NCI-H524 (cell line): ENCODE results near the gene STPG2.
"Not testable (repeated sequence)": the region's sequence is repeated elsewhere in the genome, so short reads cannot be mapped to it uniquely, and the experiment has no call there.

Experiments
- DNase-seq, 2 experiments: peaks; one replicate each; lab custom pipeline; 2025; lab: John Stamatoyannopoulos, UW

The STPG2 gene

DNA sequence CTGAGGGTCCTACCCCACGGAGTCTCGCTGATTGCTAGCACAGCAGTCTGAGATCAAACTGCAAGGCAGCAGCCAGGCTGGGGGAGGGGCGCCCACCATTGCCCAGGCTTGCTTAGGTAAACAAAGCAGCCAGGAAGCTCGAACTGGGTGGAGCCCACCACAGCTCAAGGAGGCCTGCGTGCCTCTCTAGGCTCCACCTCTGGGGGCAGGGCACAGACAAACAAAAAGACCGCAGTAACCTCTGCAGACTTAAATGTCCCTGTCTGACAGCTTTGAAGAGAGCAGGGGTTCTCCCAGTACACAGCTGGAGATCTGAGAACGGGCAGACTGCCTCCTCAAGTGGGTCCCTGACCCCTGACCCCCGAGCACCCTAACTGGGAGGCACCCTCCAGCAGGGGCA is 509.4 kb downstream of the STPG2 start:
- not testable (repeated sequence) for DNase-seq

DNA sequence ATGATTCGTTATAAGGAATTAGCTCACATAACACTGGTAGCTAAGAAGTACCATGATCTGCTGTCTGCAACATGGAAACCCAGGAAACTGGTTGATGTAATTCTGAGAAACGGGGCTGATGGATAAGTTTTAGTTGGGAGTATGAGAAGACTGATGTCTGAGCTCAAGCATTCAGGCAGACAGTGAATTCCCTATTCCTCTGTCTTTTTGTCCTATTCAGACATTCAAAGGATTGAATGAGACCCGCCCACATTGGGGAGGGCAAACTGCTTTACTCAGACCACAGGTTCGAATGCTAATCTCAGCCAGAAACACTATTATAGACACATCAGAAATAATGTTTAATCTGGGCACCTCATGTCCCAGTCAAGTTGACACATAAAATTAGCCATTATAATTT is 515.5 kb downstream of the STPG2 start:
- DNase-seq, result no peak

DNA sequence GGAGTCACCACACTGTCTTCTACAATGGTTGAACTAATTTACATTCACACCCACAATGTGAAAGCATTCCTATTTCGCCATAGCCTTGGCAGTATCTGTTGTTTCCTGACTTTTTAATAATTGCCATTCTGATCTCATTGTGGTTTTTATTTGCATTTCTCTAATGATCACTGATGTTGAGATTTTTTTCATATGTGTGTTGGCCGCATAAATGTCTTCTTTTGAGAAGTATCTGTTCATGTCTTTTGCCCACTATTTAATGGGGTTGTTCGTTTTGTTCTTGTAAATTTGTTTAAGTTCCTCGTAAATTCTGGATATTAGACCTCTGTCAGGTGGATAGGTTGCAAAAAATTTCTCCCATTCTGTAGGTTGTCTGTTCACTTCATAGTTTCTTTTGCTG is 519.1 kb downstream of the STPG2 start:
- DNase-seq, result no peak

DNA sequence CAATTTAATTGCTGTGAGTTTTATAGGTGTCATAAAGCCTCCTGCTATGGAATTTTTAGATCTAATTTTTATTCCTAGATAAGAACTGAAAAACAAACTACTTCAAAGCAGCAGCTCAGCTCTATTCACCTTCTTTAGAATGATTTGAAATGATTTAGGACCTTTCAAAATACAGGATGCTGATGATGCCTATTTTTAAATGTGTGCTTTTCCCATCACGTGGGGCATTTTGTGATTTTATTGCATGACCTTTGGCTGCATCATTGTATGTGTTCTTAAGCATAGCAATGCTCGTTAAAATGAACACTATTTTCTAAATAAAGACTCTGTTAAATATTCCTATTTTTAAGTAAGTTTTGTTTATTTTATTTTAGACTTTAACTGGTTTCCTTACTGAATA is 537.3 kb downstream of the STPG2 start:
- DNase-seq, result no peak

DNA sequence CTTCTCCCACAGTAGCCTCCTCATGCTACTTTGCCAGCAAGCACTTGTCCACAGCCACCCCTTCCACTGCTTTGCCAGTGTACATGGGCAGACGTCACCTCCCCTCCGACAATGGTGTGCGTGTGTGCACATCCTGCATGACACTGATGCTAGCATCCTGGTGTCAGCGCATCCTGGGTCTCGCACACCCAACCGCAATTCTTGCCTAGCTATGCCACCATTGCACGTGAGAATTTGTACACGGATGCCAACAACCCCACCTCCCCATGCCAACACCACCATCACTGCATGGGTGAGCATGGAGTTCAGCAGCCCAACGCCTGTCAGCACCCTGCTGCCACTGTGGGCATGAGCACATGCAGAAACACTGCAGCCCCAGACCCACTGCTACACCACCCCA is 550.0 kb downstream of the STPG2 start:
- no peak for DNase-seq

DNA sequence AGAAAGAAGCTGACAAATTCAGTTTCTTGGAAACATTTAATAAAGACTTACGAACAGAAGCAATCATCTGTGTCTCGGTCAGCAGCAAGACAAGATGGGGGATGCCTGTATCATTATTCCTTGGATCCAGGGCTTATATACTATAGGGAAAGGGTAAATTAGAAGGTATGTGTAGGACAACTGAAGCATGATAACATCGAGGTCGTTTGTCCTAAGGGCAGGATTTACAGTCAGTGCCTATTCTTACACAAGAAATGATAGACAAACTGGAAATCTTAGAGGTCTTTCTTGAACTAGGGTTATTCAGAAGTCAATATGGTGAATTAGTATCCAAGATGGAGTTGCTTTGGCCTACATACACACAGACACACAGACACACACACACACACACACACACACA is 553.0 kb downstream of the STPG2 start:
- DNase-seq, result no peak

DNA sequence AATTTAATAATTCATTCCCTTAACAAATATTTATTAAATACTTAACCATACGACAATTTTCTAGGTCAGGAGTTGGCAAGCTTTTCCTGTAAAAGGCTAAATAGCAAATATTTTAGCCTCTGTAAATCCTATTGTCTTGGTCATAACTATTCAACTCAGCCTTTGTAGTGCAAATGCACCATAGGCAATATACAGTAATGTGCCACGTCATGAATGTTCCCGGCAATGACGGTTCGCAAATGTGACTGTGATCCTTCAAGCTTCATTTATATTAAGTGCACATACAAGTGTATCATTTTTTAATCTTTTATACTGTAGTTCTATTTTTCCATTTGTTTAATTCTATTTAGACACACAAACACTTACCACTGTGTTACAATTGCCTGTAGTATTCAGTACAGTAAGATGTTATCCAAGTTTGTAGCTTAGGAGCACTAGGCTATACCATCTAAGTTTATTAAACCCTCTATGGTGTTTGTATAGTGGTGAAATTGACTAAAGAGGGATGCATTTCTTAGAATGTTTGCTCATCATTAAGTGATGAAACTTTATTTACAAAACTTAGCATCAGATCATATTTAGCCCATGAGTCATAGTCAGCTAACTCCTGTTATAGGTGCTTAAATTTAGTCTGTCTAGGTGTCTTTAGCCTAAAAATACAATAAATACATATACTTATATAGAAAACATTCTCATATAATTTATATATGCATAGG is 553.6 kb downstream of the STPG2 start:
- DNase-seq, result no peak

DNA sequence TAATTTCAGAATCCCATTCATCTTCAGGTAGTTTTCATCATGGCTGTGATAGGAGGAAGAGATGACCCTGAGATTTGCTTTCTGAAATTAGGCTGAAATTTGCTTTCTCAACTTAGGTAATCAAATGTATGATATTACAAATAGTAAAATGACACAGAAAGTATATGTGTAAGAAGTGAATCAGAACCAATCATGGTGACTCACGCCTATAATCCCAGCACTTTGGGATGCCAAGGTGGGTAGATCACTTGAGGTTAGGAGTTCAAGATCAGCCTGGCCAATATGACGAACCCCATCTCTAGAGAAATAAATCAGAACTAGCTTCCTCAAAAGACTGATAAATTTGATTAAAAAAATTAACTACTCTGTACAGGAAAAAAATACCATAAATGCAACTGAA is 555.4 kb downstream of the STPG2 start:
- no peak for DNase-seq

DNA sequence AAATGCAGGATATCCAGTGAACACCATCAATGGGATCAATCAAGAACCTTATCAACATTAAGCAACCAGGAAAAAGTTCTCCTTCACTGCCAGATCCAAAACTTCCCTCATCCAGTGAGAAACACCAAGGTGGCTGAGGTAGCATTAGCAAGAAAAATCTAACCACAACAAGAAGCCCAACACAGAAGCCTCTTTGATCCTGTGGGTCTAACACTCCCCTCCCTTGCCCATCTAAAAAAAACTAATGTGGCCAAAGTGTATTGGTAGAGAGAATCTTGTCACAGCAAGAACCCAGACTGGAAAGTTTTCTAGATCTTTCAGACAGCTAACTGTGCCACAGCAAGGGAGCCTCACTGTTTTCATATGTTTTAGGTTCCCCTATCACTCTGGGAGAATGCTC is 558.0 kb downstream of the STPG2 start:
- no peak for DNase-seq

DNA sequence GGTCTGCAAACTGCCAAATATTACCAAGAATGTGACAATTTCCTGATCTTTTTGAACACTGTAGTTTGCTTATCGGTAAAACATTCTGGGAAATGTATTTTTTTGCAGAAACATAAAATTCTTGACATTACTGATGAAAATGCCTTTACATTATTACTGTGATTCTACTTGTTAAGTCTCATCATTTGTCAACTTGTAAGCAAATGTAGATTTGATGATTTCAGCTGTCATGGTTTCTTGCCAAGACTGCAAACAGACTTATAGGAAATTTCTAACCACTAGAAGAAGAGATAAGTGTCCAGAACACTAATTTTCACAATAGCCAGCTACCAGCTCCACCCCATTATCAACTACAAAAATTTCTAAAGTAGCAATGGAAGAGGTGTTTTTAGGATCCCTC is 560.4 kb downstream of the STPG2 start:
- no peak for DNase-seq

DNA sequence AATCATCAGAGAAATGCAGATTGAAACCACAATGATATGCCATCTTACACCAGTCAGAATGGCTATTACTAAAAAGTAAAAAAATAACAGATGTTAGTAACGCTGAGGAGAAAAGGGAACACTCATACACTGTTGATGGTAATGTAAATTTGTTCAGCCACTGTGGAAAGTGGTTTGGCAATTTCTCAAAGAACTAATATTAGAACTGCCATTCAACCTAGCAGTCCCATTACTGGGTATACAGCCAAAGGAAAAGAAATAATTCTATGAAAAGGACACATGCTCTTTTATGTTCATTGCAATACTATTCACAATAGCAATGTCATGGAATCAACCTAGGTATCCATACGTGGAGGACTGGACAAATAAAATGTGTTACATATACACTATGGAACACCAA is 566.3 kb downstream of the STPG2 start:
- no peak for DNase-seq

DNA sequence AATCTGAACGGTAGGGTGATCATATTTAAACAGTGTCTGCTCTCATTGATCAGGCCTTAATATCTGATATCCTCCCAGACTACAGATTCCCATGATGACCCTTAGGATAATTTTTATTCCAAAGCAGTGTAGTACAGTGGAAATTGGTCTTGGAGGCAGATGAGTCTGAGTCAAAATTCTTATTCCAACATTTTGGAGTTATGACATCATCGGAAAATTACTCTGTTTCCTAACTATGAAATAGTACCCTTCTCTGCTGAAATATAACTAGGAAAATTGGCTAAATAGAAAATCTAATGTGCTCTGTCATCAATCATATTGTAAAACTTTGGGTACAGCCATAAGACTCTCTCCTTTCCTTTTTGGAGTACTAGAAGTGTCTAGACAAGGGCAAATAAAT is 583.3 kb downstream of the STPG2 start:
- no peak for DNase-seq

DNA sequence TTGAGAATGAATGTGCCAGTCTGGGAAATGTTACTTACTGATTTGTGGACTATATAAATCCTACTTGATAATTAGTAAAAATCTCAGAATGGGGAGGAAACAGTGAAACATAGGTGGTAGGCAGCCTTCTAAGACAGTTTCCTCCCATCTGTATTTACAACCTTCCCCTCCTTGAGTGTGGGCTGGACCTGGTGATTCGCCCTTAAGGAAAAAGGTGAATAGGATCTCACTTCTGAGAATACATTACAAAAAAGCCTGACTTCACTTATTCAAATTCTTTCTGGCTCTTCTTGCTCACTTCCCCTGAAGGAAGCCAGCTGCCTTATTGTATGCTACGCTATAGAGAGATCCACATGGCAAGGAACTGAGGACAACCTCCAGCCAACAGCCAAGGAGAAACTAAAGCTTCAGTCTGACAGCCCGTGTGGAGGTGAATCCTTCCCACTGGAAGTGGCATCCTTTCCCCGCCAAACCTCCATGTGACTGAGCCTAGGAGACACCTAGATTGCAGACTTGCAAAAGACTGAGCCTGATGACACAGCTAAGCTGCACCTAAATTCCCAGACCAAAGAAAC is 585.0 kb downstream of the STPG2 start:
- DNase-seq, result no peak

DNA sequence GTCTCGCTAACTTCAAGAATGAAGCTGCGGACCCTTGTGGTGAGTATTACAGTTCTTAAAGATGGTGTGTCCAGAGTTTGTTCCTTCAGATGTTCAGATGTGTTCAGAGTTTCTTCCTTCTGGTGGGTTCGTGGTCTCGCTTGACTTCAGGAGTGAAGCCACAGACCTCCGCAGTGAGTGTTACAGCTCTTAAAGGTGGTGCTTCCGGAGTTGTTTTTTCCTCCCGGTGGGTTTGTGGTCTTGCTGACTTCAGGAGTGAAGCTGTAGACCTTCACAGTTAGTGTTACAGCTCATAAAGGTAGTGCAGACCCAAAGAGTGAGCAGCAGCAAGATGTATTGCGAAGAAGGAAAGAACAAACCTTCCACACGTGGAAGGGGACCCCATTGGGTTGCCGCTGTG is 592.6 kb downstream of the STPG2 start:
- DNase-seq, result not testable (repeated sequence)

DNA sequence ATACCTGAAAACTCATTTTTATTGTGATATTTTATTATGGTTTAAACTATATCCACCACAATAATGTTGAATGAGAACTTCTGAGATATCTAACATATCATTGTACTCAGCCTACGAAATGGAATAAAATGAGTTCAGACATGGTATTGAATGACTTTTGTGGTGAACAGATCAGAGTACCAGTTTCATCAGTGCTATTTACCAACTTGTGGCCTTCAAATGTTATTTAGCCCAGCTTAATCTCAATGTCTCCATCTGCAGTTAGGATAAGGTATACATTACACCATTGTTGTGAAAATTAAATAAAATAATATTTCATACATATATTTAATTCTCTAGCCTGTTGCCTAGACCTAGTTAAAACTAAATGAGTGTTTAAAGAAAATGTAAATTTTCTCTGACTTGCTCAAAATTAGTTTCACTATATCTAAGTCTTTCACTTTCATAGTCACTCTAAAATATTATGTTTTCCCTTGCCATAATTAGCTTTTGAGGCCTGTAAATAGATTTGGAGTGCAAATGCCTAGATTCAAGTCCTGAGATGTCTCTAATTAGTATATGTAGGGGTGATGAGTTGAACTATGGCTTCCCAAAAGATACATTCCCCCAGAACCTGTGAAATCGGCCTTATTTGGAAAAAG is 594.2 kb downstream of the STPG2 start:
- DNase-seq, result no peak

DNA sequence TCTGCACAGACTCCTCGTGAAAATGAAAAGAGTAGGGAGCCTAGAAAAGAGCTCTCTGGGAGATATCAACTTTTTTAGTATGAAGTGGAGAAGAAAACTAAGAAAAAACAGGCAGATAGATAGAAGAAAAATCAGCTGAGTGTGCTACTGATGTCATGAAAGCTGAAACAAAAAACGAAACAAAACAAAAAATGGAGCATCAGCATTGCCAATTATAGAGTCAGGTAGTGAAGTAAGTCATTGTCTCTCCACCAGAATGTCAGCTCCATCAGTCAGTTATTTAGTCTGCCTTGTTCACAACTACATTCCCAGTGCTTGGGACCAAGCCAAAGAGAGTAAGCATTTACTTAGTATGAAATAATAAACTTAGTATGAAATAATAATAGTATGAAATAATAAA is 595.1 kb downstream of the STPG2 start:
- DNase-seq, result no peak

DNA sequence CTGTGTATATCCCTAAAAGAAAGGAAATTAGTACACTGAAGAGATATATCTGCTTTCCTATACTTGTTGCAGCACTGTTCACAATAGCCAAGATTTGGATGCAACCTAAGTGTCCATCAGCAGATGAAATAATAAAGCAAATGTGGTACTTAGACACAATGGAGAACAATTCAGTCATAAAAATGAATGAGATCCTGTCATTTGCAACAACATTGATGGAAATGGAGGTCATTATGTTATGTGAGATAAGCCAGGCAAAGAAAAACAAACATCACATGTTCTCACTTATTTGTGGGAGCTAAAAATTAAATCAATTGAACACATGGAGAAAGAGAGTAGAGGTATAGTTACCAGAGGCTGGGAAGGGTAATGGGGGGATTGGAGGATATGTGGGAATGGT is 611.9 kb downstream of the STPG2 start:
- no peak for DNase-seq

DNA sequence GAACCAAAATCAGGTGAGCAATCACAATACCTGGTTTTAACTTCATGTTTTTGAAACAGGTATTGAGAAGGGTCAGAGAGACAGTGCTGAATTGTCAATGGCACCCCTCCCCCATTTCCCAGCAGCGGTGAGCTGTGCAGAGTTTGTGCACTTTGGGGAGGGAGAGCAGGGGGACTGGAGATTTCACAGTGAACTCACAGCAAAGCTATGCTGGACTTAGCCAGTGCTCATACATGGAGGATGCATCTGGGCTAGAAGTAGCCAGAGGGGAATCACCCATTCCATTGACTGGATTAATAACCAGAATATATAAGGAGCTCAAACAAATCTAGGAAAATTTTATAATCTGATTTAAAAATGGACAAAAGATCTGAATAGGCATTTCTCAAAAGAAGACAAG is 612.6 kb downstream of the STPG2 start:
- no peak for DNase-seq

DNA sequence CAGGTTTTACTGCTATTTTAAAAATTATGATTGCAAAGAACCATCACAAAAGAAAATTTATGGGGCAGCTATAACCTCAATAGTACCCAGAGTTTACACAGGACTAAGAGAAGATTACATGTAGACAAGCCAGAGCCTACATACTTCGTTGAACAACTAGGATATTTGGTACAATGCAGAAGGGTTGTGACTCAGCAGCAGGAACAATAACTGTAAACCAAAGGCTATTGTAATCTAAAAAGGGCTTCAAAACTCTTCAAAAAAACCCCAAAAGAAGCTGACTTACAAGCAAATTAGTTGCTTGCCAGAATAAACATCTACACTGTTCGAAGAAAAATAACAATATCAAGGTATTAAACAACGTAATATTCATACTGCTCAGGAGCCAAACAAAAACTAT is 618.0 kb downstream of the STPG2 start:
- DNase-seq, result no peak

DNA sequence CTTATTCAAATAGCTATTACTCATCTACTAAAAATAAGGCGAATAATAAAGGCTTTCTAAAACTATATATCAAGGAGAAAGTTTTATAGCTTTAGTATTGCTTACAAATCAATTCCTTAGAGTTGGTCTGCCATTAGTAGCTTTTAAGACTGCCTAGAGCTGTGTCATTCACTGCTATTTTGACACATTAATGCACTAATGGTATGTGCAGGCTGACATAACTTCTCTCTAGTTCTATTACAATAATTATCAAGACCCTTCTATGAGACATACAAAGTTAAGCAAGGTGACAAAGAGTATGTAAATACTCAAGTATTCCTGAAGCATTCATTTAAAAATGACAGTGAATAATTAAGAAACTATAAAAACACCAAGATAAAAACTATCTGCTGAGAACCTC is 625.3 kb downstream of the STPG2 start:
- no peak for DNase-seq

DNA sequence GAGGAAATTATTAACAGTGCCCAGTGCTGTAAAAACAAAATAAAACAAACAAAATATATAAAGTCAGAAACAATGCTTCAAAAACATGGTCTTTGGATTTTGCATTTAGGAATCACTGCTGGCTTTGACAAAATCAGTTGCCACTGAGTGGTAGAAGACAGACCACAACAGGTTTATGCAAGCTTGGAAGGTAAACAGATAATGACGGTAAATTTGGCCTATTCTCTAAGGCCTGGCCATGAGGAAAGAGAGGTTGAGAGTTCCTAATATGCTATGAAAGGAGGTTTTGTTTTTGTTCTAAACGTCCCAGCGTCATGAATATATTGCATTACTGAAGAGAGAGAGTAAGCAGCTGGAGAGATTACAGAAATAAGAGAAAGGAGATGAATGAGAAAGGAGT is 629.4 kb downstream of the STPG2 start:
- DNase-seq, result no peak
